OCI-M2 (cell line): ENCODE data around the gene ANKS1A.

Experiments used
- DNase-seq: peaks from one replicate; lab custom pipeline; 2025; ENCODE audit not compliant: unreplicated experiment; lab: John Stamatoyannopoulos, UW

The ANKS1A gene

GRCh38 chr6:35037664-35038038, 148.6 kb downstream of the ANKS1A start:
- DNase-seq: no peak

GRCh38 chr6:35038076-35038475, 149.0 kb downstream of the ANKS1A start:
- no peak for DNase-seq

- DNase-seq: no peak
These were observed 151.3 kb downstream of the ANKS1A start for GRCh38 chr6:35040398-35040797.

GRCh38 chr6:35041086-35041861, 152.2 kb downstream of the ANKS1A start:
- no peak for DNase-seq

GRCh38 chr6:35042031-35042815, 153.2 kb downstream of the ANKS1A start:
- DNase-seq: no peak

GRCh38 chr6:35043381-35044130, 154.5 kb downstream of the ANKS1A start:
- no peak for DNase-seq

- DNase-seq: no peak
These were observed 155.2 kb downstream of the ANKS1A start for GRCh38 chr6:35044145-35044745.

GRCh38 chr6:35044761-35045421, 155.8 kb downstream of the ANKS1A start:
- DNase-seq: no peak

GRCh38 chr6:35046103-35046502, 157.0 kb downstream of the ANKS1A start:
- DNase-seq: no peak

GRCh38 chr6:35046862-35047261, 157.8 kb downstream of the ANKS1A start:
- no peak for DNase-seq

GRCh38 chr6:35047265-35048011, 158.4 kb downstream of the ANKS1A start:
- DNase-seq: no peak

GRCh38 chr6:35048031-35048613, 159.1 kb downstream of the ANKS1A start:
- DNase-seq: no peak

GRCh38 chr6:35048631-35049083, 159.6 kb downstream of the ANKS1A start:
- no peak for DNase-seq

- DNase-seq: no peak
These were observed 160.2 kb downstream of the ANKS1A start for GRCh38 chr6:35049156-35049735.

GRCh38 chr6:35049900-35050756, 161.1 kb downstream of the ANKS1A start:
- no peak for DNase-seq

- DNase-seq: no peak
These were observed 161.8 kb downstream of the ANKS1A start for GRCh38 chr6:35050757-35051330.

- no peak for DNase-seq
These were observed 162.3 kb downstream of the ANKS1A start for GRCh38 chr6:35051396-35051795.
